SIG-M5 (cell line): ENCODE measurements around the gene TNIP2.

Experiments
- DNase-seq: peaks from one replicate; lab custom pipeline; 2025; lab: John Stamatoyannopoulos, UW

TNIP2 gene

DNA sequence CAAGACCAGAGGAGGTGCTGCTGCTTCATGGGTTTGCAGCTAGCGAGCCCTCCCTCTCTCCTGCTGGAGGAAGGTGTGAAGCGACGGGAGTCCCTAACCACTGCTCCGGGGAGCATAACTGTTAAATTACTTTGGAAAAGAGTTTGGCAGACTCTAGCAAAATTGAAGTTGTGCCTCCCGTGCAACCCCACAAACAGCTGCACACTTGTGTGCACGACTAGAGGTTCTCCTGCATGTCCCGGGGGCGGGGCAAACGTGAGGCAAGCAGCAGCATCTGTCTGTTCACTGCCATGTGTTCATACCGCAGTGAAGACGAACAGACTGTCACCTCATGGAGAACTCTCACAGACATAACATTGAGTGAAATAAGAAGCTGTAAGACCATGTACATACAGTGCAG lies 34.5 kb downstream of the TNIP2 start:
- DNase-seq = no peak

GRCh38 chr4:2716236-2716635 lies 39.9 kb downstream of the TNIP2 start:
- no peak for DNase-seq

- no peak for DNase-seq
Observed at GRCh38 chr4:2715426-2715825, 40.7 kb downstream of the TNIP2 start.

- no peak for DNase-seq
Observed at GRCh38 chr4:2714918-2715317, 41.2 kb downstream of the TNIP2 start.

DNA sequence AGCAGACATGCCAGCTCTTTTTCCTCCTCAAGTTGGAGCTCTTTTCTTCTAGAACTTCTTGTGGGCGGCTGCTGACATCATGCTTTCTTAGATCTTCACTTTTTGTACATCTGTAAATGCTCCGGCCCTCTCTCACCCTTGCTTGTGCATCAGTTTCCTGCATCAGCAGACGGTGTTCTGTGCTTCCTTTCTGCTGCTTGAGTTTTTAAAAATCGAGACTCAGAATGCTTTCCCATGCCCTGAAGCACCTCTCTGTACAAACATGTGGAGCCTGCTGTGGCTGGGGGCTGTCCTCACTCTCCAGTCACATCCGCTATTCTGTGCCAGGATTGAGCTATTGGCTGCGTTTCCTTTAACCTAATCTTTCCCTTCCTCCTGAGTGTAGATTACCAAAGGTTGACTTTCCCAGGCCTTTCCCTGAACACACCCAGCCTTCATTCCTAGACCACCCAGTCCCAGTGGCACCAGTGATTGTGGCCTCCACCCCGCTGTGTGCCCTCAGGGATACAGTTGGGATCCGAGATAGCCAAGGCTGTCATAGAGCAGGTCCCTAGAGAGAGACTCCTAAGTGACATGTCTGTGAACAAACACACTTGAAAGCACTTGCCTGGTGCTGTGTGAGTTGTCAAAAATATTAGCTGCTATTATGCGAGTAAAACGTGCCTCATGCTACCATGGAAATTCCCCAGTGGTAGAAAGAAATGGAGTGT lies 41.9 kb downstream of the TNIP2 start:
- no peak for DNase-seq

DNA sequence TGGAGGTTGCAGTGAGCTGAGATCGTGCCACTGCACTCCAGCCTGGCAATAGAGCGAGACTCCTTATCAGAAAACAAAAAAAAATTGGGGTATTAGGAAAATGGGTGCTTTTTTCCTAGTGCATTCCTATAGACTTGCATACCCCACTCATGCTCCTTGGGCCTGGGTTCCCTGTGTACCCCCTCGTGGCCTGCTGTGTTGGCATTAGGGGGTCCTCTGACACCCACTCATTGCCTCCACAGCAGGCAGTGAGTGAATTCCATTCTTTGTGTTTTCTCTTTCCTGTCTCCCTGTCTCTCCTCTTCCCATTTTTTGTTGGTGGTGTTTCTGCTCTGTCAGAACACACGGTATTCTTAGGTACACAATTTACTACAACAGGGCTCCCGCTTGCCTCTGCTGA lies 42.8 kb downstream of the TNIP2 start:
- no peak for DNase-seq

- DNase-seq = no peak
Observed at GRCh38 chr4:2712261-2712842, 43.8 kb downstream of the TNIP2 start.

- no peak for DNase-seq
Observed at GRCh38 chr4:2702770-2703169, 53.4 kb downstream of the TNIP2 start.

- no peak for DNase-seq
Observed at GRCh38 chr4:2702361-2702760, 53.8 kb downstream of the TNIP2 start.

GRCh38 chr4:2700031-2700430 lies 56.1 kb downstream of the TNIP2 start:
- no peak for DNase-seq

GRCh38 chr4:2699534-2699933 lies 56.6 kb downstream of the TNIP2 start:
- no peak for DNase-seq

DNA sequence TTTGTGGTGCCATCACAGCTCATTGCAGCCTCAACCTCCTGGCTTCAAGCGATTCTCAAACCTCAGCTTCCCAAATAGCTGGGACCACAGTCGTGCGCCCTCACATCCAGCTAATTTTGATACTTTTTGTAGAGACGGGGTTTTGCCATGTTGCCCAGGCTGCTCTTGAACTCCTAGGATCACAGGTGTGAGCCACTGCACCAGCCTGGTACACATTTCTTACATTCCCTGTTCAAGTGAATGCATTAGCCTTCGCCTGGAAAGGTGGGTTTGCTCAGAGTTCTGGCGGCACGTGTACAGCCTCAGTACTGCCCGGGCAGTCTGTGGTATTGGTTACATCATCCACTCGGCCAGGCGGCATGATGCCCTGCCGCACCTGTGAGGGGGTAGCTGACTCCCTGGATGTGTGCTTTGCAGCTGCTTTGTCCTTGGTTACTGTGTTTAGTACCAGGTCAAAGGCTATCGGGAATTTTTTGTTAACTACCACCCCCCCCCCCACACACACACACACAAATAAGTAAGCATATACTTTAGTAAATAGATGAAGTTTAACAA lies 57.1 kb downstream of the TNIP2 start:
- DNase-seq = no peak

- DNase-seq = no peak
Observed at GRCh38 chr4:2698504-2698903, 57.6 kb downstream of the TNIP2 start.

DNA sequence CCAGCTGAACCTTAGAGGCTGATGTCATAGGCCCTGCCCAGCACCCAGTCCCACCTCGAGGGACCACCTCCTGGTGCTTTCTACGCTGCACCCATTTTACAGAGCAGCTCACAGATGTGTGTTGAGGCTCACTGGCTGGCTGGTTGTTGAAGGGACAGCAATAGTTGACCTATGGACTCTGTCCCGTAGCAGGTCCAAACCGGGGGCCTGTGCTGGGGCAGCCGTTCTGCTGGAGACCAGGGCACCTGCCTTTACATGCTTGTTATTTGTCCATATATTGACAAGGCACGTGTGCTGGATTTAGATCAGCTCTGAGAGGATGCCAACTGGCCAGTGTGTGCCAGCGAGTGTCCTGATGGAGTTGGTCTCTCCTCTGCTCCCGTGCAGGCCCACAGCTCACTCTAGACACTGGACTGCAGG lies 58.1 kb downstream of the TNIP2 start:
- no peak for DNase-seq

DNA sequence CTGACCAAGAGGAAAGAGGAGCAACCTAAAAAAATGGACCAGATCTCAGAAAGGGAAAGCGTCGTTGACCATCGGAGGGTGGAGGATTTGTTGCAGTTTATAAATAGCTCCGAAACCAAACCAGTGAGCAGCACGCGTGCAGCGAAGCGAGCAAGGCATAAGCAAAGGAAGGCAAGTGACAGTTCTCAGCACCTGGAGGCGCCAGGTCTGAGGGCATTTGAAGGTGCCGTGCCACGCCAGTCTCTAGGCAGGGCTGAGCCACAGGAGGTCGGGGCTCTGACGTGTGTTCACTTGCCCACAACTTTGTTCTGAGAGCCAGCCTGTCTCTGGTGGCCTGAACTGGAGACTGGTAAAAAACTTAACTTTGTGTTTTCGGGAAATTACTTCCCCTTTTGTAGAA lies 59.7 kb downstream of the TNIP2 start:
- no peak for DNase-seq

GRCh38 chr4:2695346-2696060 lies 60.6 kb downstream of the TNIP2 start:
- no peak for DNase-seq

GRCh38 chr4:2694691-2695090 lies 61.4 kb downstream of the TNIP2 start:
- DNase-seq = no peak

- DNase-seq = no peak
Observed at GRCh38 chr4:2691952-2692435, 64.1 kb downstream of the TNIP2 start.
